ENCODE results near the gene TBK1. TPM values are rescaled to one million over a fixed set of nuclear protein-coding genes. Genes with fewer than 3 reads are reported as not detected.

TBK1 gene
- total and polyA plus RNA-seq, 9 of the 15 experiments (the other 6 are each of a cell fraction or from before 2014, with no cell fraction given), result 20.4 to 42.0 (median 27.8) TPM

- TF ChIP-seq ZBTB40 (IDR thresholded peaks at IDR 0.05) (0 out of 2 replicates have a peak, but pooled peaks have one; percentile 6), ZBTB40 (CRISPR knock-in tag; IDR thresholded peaks at IDR 0.05) (no peak), SNRNP70 (optimal IDR thresholded peaks at IDR 0.05; ENCODE audit: low read depth, low read length) (no peak), ELF4 (CRISPR knock-in tag; IDR thresholded peaks at IDR 0.05) (peak; percentile 69), RBM22 (IDR thresholded peaks at IDR 0.05; ENCODE audit: low read depth, low read length, poor library complexity, severe bottlenecking) (peak; percentile 47), VEZF1 (CRISPR knock-in tag; IDR thresholded peaks at IDR 0.05) (peak; percentile 85), HNRNPH1 (optimal IDR thresholded peaks at IDR 0.05; ENCODE audit: low read depth, low read length) (no peak), IRF9 (tag; IDR thresholded peaks at IDR 0.05) (no peak), TCF7L2 (IDR thresholded peaks at IDR 0.05; ENCODE audit: low read depth, low read length) (no peak), ERF (CRISPR knock-in tag; IDR thresholded peaks at IDR 0.05) (0 out of 2 replicates have a peak, but pooled peaks have one; percentile 3), ZNF311 (CRISPR knock-in tag; IDR thresholded peaks at IDR 0.05) (no peak), PML (IDR thresholded peaks at IDR 0.05; ENCODE audit: low read length) (no peak), ZFP91 (CRISPR knock-in tag; IDR thresholded peaks at IDR 0.05) (no peak), MBD2 (IDR thresholded peaks at IDR 0.05; ENCODE audit: borderline replicate concordance, low read depth) (peak; percentile 47; the same call in 1 of the 2 replicates)
Measured at GRCh38 chr12:64451687-64452558, at the start of gene TBK1 (continued).
